ENCODE data around the gene P3H2.

The P3H2 gene

GRCh38 chr3:190044974-190045373 lies 75.7 kb downstream of the P3H2 start:
- no peak for DNase-seq

- DNase-seq: peak; percentile 54
Observed at GRCh38 chr3:190044142-190044541, 76.6 kb downstream of the P3H2 start.

- no peak for DNase-seq
Observed at GRCh38 chr3:190043741-190044140, 77.0 kb downstream of the P3H2 start.

GRCh38 chr3:190042558-190042957 lies 78.1 kb downstream of the P3H2 start:
- no peak for DNase-seq

- peak; percentile 75 for DNase-seq
Observed at GRCh38 chr3:190041333-190042041, 79.2 kb downstream of the P3H2 start.

GRCh38 chr3:190040145-190040544 lies 80.6 kb downstream of the P3H2 start:
- DNase-seq: no peak

- DNase-seq: peak; percentile 58
Observed at GRCh38 chr3:190038050-190038933, 82.4 kb downstream of the P3H2 start.

GRCh38 chr3:190036631-190037030 lies 84.1 kb downstream of the P3H2 start:
- no peak for DNase-seq

- no peak for DNase-seq
Observed at GRCh38 chr3:190034446-190034845, 86.3 kb downstream of the P3H2 start.

GRCh38 chr3:190032923-190033322 lies 87.8 kb downstream of the P3H2 start:
- DNase-seq: no peak

- DNase-seq: no peak
Observed at GRCh38 chr3:190031887-190032752, 88.6 kb downstream of the P3H2 start.

GRCh38 chr3:190027116-190027515 lies 93.6 kb downstream of the P3H2 start:
- DNase-seq: no peak

- no peak for DNase-seq
Observed at GRCh38 chr3:190026154-190026553, 94.5 kb downstream of the P3H2 start.

GRCh38 chr3:190024912-190025311 lies 95.8 kb downstream of the P3H2 start:
- no peak for DNase-seq

GRCh38 chr3:190019844-190020243 lies 100.9 kb downstream of the P3H2 start:
- DNase-seq: no peak

- DNase-seq: no peak
Observed at GRCh38 chr3:190019006-190019405, 101.7 kb downstream of the P3H2 start.

GRCh38 chr3:190018460-190018859 lies 102.2 kb downstream of the P3H2 start:
- no peak for DNase-seq

GRCh38 chr3:190017521-190018288 lies 103.0 kb downstream of the P3H2 start:
- DNase-seq: peak; percentile 26

GRCh38 chr3:190016966-190017365 lies 103.7 kb downstream of the P3H2 start:
- DNase-seq: no peak

GRCh38 chr3:190014940-190015339 lies 105.8 kb downstream of the P3H2 start:
- no peak for DNase-seq

- no peak for DNase-seq
Observed at GRCh38 chr3:190013943-190014924, 106.5 kb downstream of the P3H2 start.

Measured in RPMI8226 (cell line).